ENCODE measurements around the gene DGKD.

- no peak for TF ChIP-seq CTCF (IDR thresholded peaks at IDR 0.05; ENCODE audit: low read length)
- TF ChIP-seq EZH2 (optimal IDR thresholded peaks at IDR 0.05; ENCODE audit: low read depth, low read length): no peak
- TF ChIP-seq EZH2phosphoT487 (IDR thresholded peaks at IDR 0.05; ENCODE audit: low read length): no peak
Observed at GRCh38 chr2:233407771-233408181, 53.5 kb downstream of the DGKD start.

Data from MM.1S (cell line).